Activated CD8-positive, alpha-beta memory T cell treated with anti-CD3 and anti-CD28 coated beads, Interleukin-2, amount 50 U/mL, for 48 hours (primary cell): ENCODE measurements around the gene CDK3.
"Not testable (repeated sequence)": the region's sequence is repeated elsewhere in the genome, so short reads cannot be mapped to it uniquely, and the experiment has no call there.

ENCODE experiments used
- DNase-seq: peaks from one replicate; pipeline ENCODE4 v3.0.0-alpha.2; 2020

CDK3 gene

GRCh38 chr17:76017481-76018339 is 17.1 kb downstream of the CDK3 start:
- DNase-seq: no peak

- DNase-seq: no peak
These were observed 17.7 kb downstream of the CDK3 start for GRCh38 chr17:76018340-76018680.

DNA sequence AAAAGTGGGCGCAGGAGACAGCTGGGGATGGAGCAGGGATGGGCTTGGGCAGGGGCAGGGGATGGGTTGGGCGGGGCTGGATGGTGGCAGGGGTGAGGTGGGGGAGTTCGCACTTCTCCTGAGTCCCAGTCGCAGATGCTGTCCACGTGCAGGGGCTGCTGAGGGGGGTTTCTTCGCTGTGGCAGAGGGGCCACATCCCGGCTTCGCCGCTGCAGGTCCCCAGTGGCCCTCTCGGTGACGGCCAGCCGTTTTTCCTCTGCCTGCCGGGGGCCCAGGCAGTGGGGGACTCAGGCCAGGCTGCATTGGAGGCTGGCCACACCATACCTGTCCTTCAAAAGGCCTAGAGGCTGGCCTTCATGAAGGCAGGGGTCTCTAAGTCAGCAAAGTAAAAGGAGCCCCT is 18.1 kb downstream of the CDK3 start:
- no peak for DNase-seq

DNA sequence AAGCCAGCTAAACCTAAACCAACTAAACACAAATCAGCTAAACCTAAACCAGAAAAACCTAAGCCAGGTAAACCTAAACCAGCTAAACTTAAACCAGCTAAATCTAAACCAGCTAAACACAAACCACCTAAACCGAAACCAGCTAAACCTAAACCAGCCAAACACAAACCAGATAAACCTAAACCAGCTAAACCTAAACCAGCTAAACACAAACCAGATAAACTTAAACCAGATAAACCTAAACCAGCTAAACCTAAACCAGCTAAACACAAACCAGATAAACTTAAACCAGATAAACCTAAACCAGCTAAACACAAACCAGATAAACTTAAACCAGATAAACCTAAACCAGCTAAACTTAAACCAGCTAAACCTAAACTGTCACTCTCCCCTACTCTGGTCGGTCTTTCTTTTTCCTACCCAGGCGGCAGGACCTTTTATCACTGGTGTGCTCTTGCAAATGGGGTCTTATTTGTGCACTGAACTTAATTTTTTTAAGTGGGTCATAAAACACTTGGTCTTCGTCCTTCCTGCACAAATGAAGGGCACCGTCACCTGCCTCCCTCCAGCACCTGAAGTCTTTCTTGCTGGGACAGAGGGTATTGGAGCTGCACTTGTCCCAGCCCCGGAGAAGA is 19.3 kb downstream of the CDK3 start:
- DNase-seq: no peak

GRCh38 chr17:76022285-76022684 is 21.6 kb downstream of the CDK3 start:
- DNase-seq: no peak

DNA sequence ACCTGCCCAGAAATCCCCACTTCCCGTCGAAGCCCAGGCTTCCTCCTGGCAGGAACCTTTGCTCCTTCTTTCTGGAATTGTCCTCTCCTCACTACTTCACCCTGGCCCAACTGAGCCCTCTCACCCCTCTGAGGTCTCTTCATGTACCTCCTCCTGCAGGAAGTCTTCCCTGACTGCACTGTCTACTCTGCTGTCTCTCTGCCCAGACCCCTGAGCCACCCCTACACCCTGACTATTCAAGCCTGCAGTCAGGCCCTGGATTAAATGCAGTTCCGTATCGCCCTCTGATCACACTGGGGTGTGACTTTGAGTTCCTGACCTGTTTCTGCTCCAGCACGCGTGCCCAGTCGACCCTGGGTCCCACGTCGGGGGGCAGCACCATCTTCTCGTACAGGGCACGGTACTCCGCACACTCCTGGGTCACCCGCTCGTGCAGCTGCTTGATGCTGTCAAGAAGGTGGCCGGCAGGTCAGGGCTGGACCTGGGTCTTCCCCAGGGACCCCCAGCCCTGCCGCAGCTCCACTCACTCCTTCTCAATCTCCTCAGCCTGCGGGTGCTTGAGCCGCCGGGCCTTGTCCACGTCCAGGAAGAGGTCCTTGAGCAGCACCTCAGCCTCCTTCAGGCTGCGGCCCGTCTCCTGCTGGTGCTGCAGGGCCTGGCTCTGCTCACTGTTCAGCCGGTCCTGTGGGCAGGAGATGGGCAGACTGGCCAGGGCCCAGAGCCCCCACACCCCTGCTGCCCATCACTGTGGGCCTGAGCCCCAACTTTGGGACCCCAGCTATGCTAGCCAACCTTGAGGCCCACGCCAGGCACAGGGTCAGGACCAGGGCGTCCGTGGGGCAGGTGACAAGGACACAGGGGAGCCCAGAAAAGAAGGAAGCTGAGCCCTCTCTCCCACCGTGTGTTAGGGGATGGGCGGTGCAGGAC is 22.6 kb downstream of the CDK3 start:
- no peak for DNase-seq

DNA sequence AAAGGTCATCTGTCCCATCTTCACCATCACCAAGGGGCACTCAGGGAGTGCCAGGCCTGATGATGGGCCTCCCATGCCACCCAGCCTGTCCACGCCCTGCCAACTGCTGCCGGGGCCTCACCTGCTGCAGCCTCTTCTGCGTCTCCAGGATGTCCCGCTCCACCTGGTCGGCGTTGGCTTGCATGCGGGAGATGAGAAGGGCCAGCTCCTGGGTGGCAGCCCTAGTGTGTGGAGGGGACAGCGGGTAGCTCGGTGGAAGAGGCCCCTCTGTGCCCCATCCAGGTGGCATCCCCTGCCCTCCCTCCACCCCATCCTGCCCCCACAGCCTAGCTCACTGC is 23.2 kb downstream of the CDK3 start:
- DNase-seq: no peak

GRCh38 chr17:76024353-76024752 is 23.7 kb downstream of the CDK3 start:
- no peak for DNase-seq

GRCh38 chr17:76025294-76025693 is 24.6 kb downstream of the CDK3 start:
- DNase-seq: no peak

DNA sequence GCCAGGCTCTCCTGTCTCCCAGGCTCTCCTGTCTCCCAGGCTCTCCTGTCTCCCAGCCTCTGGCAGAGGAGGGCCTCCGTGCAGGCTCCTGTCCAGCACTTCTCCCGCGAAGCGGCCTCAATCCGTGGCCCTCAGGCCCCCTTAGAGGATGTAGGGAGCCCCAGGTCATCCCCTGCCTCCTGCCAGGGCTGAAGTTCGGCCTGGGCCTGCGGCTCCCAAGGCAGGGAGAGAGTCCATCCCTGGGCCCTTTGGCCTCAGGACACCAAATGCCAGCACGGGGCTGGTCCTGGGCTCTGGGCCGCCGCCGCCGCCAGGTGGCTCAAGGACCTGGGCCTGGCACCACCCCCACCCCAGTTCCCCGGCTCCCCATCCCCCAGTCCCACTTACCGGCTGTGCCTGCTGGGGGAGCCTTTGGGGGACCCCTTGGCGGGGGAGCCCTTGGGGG is 26.1 kb downstream of the CDK3 start:
- no peak for DNase-seq

GRCh38 chr17:76027159-76027839 is 26.6 kb downstream of the CDK3 start, which contains the start of gene EVPL:
EVPL (minus strand) TSS chr17:76027306; CDS start chr17:76027198, 108 bp downstream.
- no peak for DNase-seq

DNA sequence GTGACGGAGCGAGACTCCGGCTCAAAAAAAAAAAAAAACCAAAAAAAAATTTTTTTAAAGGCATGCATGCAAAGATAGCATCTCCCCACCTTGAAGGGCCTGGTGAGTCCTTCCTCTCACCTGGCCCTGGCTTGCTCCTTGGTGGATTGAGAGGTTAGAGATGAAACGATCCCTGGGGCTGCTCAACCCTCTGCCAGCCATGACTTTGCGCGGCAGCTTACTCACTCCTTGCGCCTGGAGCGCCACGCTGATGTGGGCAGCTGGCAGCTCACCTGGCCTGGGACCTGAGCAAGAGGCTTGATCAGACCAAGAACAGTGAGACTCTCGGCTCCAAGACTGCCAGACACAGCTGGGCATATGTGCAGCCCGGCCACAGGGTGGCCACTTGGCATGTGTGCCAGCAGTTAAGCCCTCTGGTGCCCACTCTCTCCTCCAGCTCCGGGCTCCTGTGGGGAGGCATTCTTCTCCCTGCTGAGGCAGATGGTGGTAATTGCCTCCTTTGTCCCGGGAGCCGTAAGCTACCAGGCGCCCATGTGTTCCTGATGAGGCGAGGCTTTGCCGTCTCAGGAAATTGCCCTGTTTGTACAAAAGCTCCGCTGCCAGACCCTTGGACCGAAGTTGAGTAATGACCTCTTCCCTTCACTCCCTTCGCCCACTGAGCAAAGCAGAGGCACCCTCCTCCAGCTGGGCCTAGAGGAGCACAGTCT is 31.6 kb downstream of the CDK3 start:
- DNase-seq: no peak

GRCh38 chr17:76032780-76033108 is 32.1 kb downstream of the CDK3 start:
- no peak for DNase-seq

DNA sequence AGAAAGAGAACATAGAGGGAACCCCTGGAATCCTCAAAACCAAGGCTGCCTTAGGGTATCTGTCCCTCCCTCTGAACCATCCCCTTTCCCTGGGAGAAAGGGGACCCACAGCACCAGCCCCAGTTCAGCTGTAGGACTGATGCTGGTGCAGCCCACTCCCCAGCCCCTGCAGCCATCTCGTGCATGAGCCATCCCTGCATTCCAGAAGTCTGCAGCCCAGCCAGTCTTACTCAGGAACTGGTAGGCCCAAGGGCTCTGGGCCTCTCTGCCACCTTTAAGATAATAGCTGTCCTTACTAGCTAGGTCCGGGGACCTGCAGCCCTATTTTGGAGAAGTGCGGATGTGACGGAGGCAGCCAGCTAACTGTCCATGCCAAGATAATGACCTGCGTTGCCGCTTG is 32.5 kb downstream of the CDK3 start:
- no peak for DNase-seq

GRCh38 chr17:76034428-76035350 is 34.0 kb downstream of the CDK3 start:
- DNase-seq: no peak

GRCh38 chr17:76036497-76037261 is 36.0 kb downstream of the CDK3 start:
- DNase-seq: no peak

- no peak for DNase-seq
These were observed 37.4 kb downstream of the CDK3 start for GRCh38 chr17:76038050-76038449.

DNA sequence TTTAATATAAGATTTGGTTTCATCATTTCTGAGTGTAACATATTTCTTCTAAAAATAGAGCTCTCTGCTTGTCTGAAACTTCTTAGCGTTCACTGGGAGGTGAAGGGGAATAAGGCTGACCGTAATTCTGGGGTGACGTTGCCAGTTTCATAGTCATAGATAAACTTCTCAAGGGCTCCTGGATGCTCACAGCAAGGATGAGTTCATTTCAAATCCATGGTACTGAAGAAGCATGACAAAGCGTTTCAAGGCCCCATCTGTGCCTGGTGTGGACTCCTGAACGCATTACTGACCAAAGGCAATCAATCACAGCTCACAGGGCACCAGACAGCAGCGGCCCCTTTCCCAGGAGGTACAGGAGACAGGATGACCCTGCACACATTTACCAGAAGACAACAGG is 38.5 kb downstream of the CDK3 start:
- DNase-seq: no peak

DNA sequence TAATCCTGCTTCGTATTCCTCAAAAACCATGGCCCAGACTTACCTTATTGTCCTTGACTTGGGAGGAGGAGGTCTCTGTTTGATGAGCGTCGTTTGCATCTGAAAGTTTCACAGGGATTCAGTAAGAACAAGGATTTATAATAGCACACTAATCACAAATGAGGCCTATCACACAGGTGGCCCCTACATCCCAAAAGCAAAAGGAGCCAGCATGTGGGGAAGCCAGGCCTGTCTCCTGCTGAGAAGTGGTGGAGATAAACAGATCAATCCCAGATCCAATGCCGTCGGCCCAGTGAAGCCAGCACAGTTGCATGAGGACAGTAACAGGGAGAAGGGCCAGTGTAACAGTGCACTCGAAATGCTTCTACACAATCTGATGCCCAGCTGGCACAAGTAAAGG is 39.7 kb downstream of the CDK3 start:
- no peak for DNase-seq

GRCh38 chr17:76042868-76043267 is 42.2 kb downstream of the CDK3 start:
- not testable (repeated sequence) for DNase-seq
